GM23338 (cell line): ENCODE measurements around the gene COPS6. TPM values are rescaled to one million over a fixed set of nuclear protein-coding genes. Genes with fewer than 3 reads are reported as not detected.

Source experiments
- ATAC-seq: fragments of 200-7000 bp; cut with Tn5 transposase; 3 replicates; pipeline ENCODE4 v1.9.1; 2020
- DNase-seq: peaks from one replicate; pipeline ENCODE4 v3.0.0-alpha.2; 2015; ENCODE audit warnings: low spot score
- H2AFZ ChIP-seq: fragments of 200-600 bp; sonication (generic); 2 replicates; pipeline ENCODE4 v1.8.0; 2016; ENCODE audit warnings: antibody characterized with exemption, mild to moderate bottlenecking, moderate library complexity
- H3F3A ChIP-seq: fragments of 200-600 bp; sonication (generic); replicated peaks from 2 replicates; pipeline ENCODE4 v1.8.0; 2017; ENCODE audit warnings: antibody characterized with exemption, mixed run types, low read depth
- H3K27ac ChIP-seq: fragments of 200-600 bp; sonication (generic); 2 replicates; pipeline ENCODE4 v1.6.1; 2016; ENCODE audit warnings: low read depth
- H3K27me3 ChIP-seq: fragments of 200-600 bp; sonication (generic); 2 replicates; pipeline ENCODE4 v1.8.0; 2016; ENCODE audit warnings: mild to moderate bottlenecking, mixed run types, moderate library complexity; ENCODE audit not compliant: insufficient read depth
- H3K36me3 ChIP-seq: fragments of 200-600 bp; sonication (generic); 2 replicates; pipeline ENCODE4 v1.8.0; 2016; ENCODE audit warnings: mild to moderate bottlenecking; ENCODE audit not compliant: insufficient read depth
- H3K4me1 ChIP-seq: fragments of 200-600 bp; sonication (generic); 2 replicates; pipeline ENCODE4 v1.8.0; 2016; ENCODE audit warnings: mild to moderate bottlenecking, moderate library complexity; ENCODE audit not compliant: insufficient read depth
- H3K4me2 ChIP-seq: fragments of 200-600 bp; sonication (generic); 2 replicates; pipeline ENCODE4 v1.7.1; 2017; ENCODE audit warnings: mixed run types
- H3K4me3 ChIP-seq: fragments of 200-600 bp; sonication (generic); 2 replicates; pipeline ENCODE4 v1.6.1; 2016; ENCODE audit warnings: mixed run types
- H3K79me2 ChIP-seq: fragments of 200-600 bp; sonication (generic); replicated peaks from 2 replicates; pipeline ENCODE4 v1.8.0; 2017; ENCODE audit warnings: mild to moderate bottlenecking; ENCODE audit not compliant: insufficient read depth
- H3K9me2 ChIP-seq: fragments of 200-600 bp; sonication (generic); 2 replicates; pipeline ENCODE4 v1.8.0; 2017; ENCODE audit not compliant: insufficient read depth
- H4K20me1 ChIP-seq: fragments of 200-600 bp; sonication (generic); replicated peaks from 2 replicates; pipeline ENCODE4 v1.8.0; 2017; ENCODE audit warnings: mild to moderate bottlenecking; ENCODE audit not compliant: insufficient read depth
- H3K27ac Mint-ChIP-seq: 2 replicates; pipeline ENCODE4 v1.8.0; 2020; ENCODE audit warnings: inconsistent platforms, mild to moderate bottlenecking, moderate library complexity, mixed read lengths
- H3K27me3 Mint-ChIP-seq: 3 replicates; pipeline ENCODE4 v1.8.0; 2022; ENCODE audit warnings: low read depth, mild to moderate bottlenecking, moderate library complexity, mixed read lengths, inconsistent platforms; ENCODE audit not compliant: insufficient read depth, poor library complexity
- H3K36me3 Mint-ChIP-seq: 3 replicates; pipeline ENCODE4 v1.8.0; 2021; ENCODE audit warnings: low read depth, mild to moderate bottlenecking, inconsistent platforms, moderate library complexity, mixed read lengths
- H3K4me1 Mint-ChIP-seq: 3 replicates; pipeline ENCODE4 v1.8.0; 2020; ENCODE audit warnings: mild to moderate bottlenecking, inconsistent platforms, mixed read lengths
- H3K4me3 Mint-ChIP-seq: 3 replicates; pipeline ENCODE4 v1.8.0; 2021; ENCODE audit warnings: moderate library complexity, mild to moderate bottlenecking, inconsistent platforms, mixed read lengths
- H3K9me3 Mint-ChIP-seq: 3 replicates; pipeline ENCODE4 v1.8.0; 2020; ENCODE audit warnings: moderate library complexity, mild to moderate bottlenecking, inconsistent platforms, mixed read lengths
- CREB1 ChIP-seq: fragments of 250-450 bp; sonication (Bioruptor Pico); IDR thresholded peaks from 2 replicates; pipeline ENCODE4 v1.5.0; 2020; ENCODE audit warnings: low read depth, mild to moderate bottlenecking, moderate library complexity
- CTCF ChIP-seq, 2 experiments: fragments of 200-600 bp in 1 of 2; sonication (generic) in 1 of 2; conservative IDR thresholded peaks; 2 replicates each; pipeline versions ENCODE4 v1.5.1 to v1.6.1; 2016 to 2017; ENCODE audit warnings: antibody characterized with exemption in 2 of 2, low read depth in 2 of 2, mild to moderate bottlenecking in 2 of 2, moderate library complexity in 1 of 2
- ETS1 ChIP-seq: IDR thresholded peaks from 2 replicates; pipeline ENCODE4 v1.6.1; 2016; ENCODE audit warnings: antibody characterized with exemption
- EZH2 ChIP-seq: fragments of 200-600 bp; sonication (generic); IDR thresholded peaks from one replicate; pipeline ENCODE4 v1.8.0; 2017; ENCODE audit warnings: antibody characterized with exemption, mild to moderate bottlenecking, low read depth; ENCODE audit not compliant: unreplicated experiment
- EZH2phosphoT487 ChIP-seq: fragments of 200-600 bp; sonication (generic); IDR thresholded peaks from one replicate; pipeline ENCODE4 v1.8.1; 2018; ENCODE audit warnings: antibody characterized with exemption; ENCODE audit not compliant: unreplicated experiment
- JUNB ChIP-seq: IDR thresholded peaks from one replicate; pipeline ENCODE4 v1.6.1; 2016; ENCODE audit warnings: antibody characterized with exemption; ENCODE audit not compliant: unreplicated experiment
- NANOG ChIP-seq: IDR thresholded peaks from 2 replicates; pipeline ENCODE4 v1.6.1; 2016; ENCODE audit warnings: antibody characterized with exemption, borderline replicate concordance
- POLR2AphosphoS5 ChIP-seq: IDR thresholded peaks from 2 replicates; pipeline ENCODE4 v1.6.1; 2016; ENCODE audit warnings: antibody characterized with exemption, low read depth
- STAT1 ChIP-seq: IDR thresholded peaks from one replicate; pipeline ENCODE4 v1.6.1; 2016; ENCODE audit warnings: antibody characterized with exemption; ENCODE audit not compliant: unreplicated experiment
- ZNF331 ChIP-seq: fragments of 250-450 bp; sonication (Bioruptor Pico); IDR thresholded peaks from 2 replicates; pipeline ENCODE4 v1.5.0; 2020; ENCODE audit warnings: low read depth, mild to moderate bottlenecking, moderate library complexity
- polyA plus RNA-seq: library from polyadenylated mRNA; unstranded; fragments of >200 nt; fragmentation: Nextera tagmentation; extraction: Ambion mirVana; gene quantifications from 2 replicates; pipeline ENCODE4 v1.2.1, GENCODE V29; 2016
- total RNA-seq: library from RNA; depleted of rRNA; stranded (reverse); fragments of >200 nt; shearing (Covaris generic); gene quantifications from 2 replicates; pipeline ENCODE4 v1.2.3, GENCODE V29; 2014

COPS6 gene
- total and polyA plus RNA-seq, 2 experiments from 2014 or later: 89.8 to 198 TPM

- Histone ChIP-seq H3K27ac (no peak overlapping the region), H3K4me1 (no peaks in the 10 kb centered on the region), H3K9me2 (no peaks in the 10 kb centered on the region), H4K20me1 (peaks cover 6% of the 10 kb centered on the region), H3K4me3 (no peak overlapping the region), H3F3A (peaks cover 27% of the 10 kb centered on the region), H3K36me3 (peaks cover 28% of the 10 kb centered on the region), H3K27me3 (0 out of 2 replicates have a peak, but pooled peaks cover 3% of the 10 kb centered on the region), H2AFZ (no peak overlapping the region), H3K79me2 (peaks cover 4% of the 10 kb centered on the region; the same call in 1 of the 2 replicates), H3K4me2 (no peak overlapping the region)
- peaks cover 17% of the 10 kb centered on the region for H3K27me3 Mint-ChIP-seq
- no peak overlapping the region for H3K4me3 Mint-ChIP-seq
- H3K9me3 Mint-ChIP-seq: peaks cover 24% of the 10 kb centered on the region
- TF ChIP-seq POLR2AphosphoS5 (0 out of 2 replicates have a peak, but pooled peaks have one; percentile 31), ETS1 (no peak)
- ATAC-seq (no peak), DNase-seq (no peak)
- H3K4me1 Mint-ChIP-seq: no peaks in the 10 kb centered on the region
- H3K36me3 Mint-ChIP-seq: peaks cover 90% of the 10 kb centered on the region
- no peak overlapping the region for H3K27ac Mint-ChIP-seq
Measured at GRCh38 chr7:100065452-100066186, 23.1 kb upstream of the COPS6 start.

GRCh38 chr7:100066953-100067352 lies 21.8 kb upstream of the COPS6 start:
- H3K79me2 ChIP-seq: peaks cover 9% of the 10 kb centered on the region
- peaks cover 25% of the 10 kb centered on the region for H3K27me3 Mint-ChIP-seq
- no peaks in the 10 kb centered on the region for H3K4me1 ChIP-seq
- peaks cover 90% of the 10 kb centered on the region for H3K36me3 Mint-ChIP-seq
- H3F3A ChIP-seq: peaks cover 38% of the 10 kb centered on the region
- no peaks in the 10 kb centered on the region for H3K4me1 Mint-ChIP-seq
- no peak overlapping the region for H3K4me3 ChIP-seq
- H3K27me3 ChIP-seq: 0 out of 2 replicates have a peak, but pooled peaks cover 5% of the 10 kb centered on the region
- H4K20me1 ChIP-seq: peaks cover 6% of the 10 kb centered on the region
- no peak overlapping the region for H3K27ac Mint-ChIP-seq
- H3K36me3 ChIP-seq: peaks cover 41% of the 10 kb centered on the region
- no peak overlapping the region for H2AFZ ChIP-seq
- H3K9me2 ChIP-seq: no peaks in the 10 kb centered on the region
- no peak overlapping the region for H3K4me2 ChIP-seq
- H3K9me3 Mint-ChIP-seq: peaks cover 37% of the 10 kb centered on the region
- H3K27ac ChIP-seq: 0 out of 2 replicates have a peak overlapping the region, but pooled peaks have one; percentile 32
- TF ChIP-seq POLR2AphosphoS5 (no peak), ZNF331 (CRISPR knock-in tag) (no peak), NANOG (no peak), EZH2 (no peak), CREB1 (CRISPR knock-in tag) (no peak), JUNB (no peak), CTCF (conservative IDR thresholded peaks at IDR 0.05; ENCODE audit: low read depth in 2 of 2) (peak; percentile 21 to 46; a peak in 2 of 4 replicates), STAT1 (no peak), EZH2phosphoT487 (no peak)
- DNase-seq (no peak), ATAC-seq (peak; percentile 28; the same call in 1 of the 3 replicates)
- no peak overlapping the region for H3K4me3 Mint-ChIP-seq
